Aorta (tissue), 5 donors: Measurements from ENCODE around the gene MAP3K14. TPM values are rescaled to one million over a fixed set of nuclear protein-coding genes. Genes with fewer than 3 reads are reported as not detected.

Experiments used
- ATAC-seq: fragments of 200-7000 bp; cut with Tn5 transposase; one replicate; pipeline ENCODE4 v1.9.1; 2022; ENCODE audit warnings: moderate library complexity; ENCODE audit not compliant: low FRiP score
- DNase-seq, 2 donors: peaks; one replicate each; pipeline ENCODE4 v3.0.0-alpha.2; 2020
- H3K27ac ChIP-seq, 2 donors: one replicate each; pipeline ENCODE4 v1.5.1; 2013; ENCODE audit warnings: low read length in 2 of 2, mild to moderate bottlenecking in 2 of 2, moderate library complexity in 2 of 2, control low read depth in 1 of 2, inconsistent platforms in 1 of 2, low read depth in 1 of 2
- H3K27me3 ChIP-seq, 2 donors: one replicate each; pipeline ENCODE4 v1.6.1; 2013; ENCODE audit warnings: control low read depth in 1 of 2, low read length in 1 of 2, mild to moderate bottlenecking in 1 of 2, moderate library complexity in 1 of 2; ENCODE audit not compliant: insufficient read depth in 2 of 2, control insufficient read depth in 1 of 2
- H3K36me3 ChIP-seq, 2 donors: one replicate each; pipeline ENCODE4 v1.6.1; 2013; ENCODE audit warnings: control low read depth in 1 of 2, low read length in 1 of 2, mild to moderate bottlenecking in 1 of 2; ENCODE audit not compliant: insufficient read depth in 2 of 2, control insufficient read depth in 1 of 2
- H3K4me1 ChIP-seq, 2 donors: one replicate each; pipeline ENCODE4 v1.6.1; 2013; ENCODE audit warnings: low read length in 2 of 2, control low read depth in 1 of 2, mild to moderate bottlenecking in 1 of 2, moderate library complexity in 1 of 2; ENCODE audit not compliant: insufficient read depth in 2 of 2, control insufficient read depth in 1 of 2
- H3K4me3 ChIP-seq, 2 donors: one replicate each; pipeline ENCODE4 v1.5.1; 2013; ENCODE audit warnings: low read length in 2 of 2, control low read depth in 1 of 2, mild to moderate bottlenecking in 1 of 2
- H3K9me3 ChIP-seq: one replicate; pipeline ENCODE4 v1.6.1; 2013; ENCODE audit warnings: mild to moderate bottlenecking, low read length; ENCODE audit not compliant: control insufficient read depth
- WGBS, 2 donors: extraction: QIAGEN DNeasy Blood & Tissue Kit; methylation state at CpG; one replicate each; pipeline ENCODE4 v1.1.7; 2013; 5-methylcytosine and 5-hydroxymethylcytosine counted together
- intact Hi-C, 2 donors: fragments of 100-400 bp; cut with DNase I; formaldehyde crosslinking; loops; one replicate each; pipeline versions ENCODE4 v1.14.2 to v1.15.0; 2022
- polyA plus RNA-seq, 2 donors: library from polyadenylated mRNA; stranded (reverse); fragments of 200-250 nt; gene quantifications; one replicate each; pipeline ENCODE4 v1.2.3, GENCODE V29; 2013
- total RNA-seq, 2 donors: library from RNA; stranded (reverse); fragmentation: NEBNext Ultra II Directional; extraction: Animal tissue kit (Norgen Biotek cat#: 25700); gene quantifications; one replicate each; pipeline ENCODE4 v1.2.1, GENCODE V29; 2021
- donor health status: healthy with polysubstance abuse.
- donor health status: Bipolar disorder and iron deficiency.
- donor health status: DM: no; HTN: no; CAD: no.
- donor health status: DM: no; HTN: no; CAD: no.
- donor health status: DM: yes; HTN: yes; CAD: no.

MAP3K14 gene
- total and polyA plus RNA-seq, 4 donors = 5.9 to 19.7 (median 8.3) TPM

GRCh38 chr17:45218895-45219661, 97.7 kb downstream of the MAP3K14 start:
- Histone ChIP-seq H3K4me1 (no peaks in the 10 kb centered on the region), H3K36me3 (no peaks in the 10 kb centered on the region), H3K27me3 (no peaks in the 10 kb centered on the region), H3K4me3 (no peak overlapping the region), H3K27ac (no peak overlapping the region), H3K9me3 (no peaks in the 10 kb centered on the region)
- 11 to 12% methylated on average over 12 of the region's 12 CpGs for WGBS, 2 donors
- DNase-seq = peak; percentile 87 to 97
- peak; percentile 92 for ATAC-seq
- intact Hi-C loops = loop anchor here (2.0 to 5.0 kb wide), 2 partner anchors 58 to 166 kb away; no protein-coding TSS in a partner anchor

Other genes starting within 250 kb of the MAP3K14 start
- 10 to 100 TPM; 94.6 to 97.4 TPM for gene PLCD3, start 184.5 kb downstream of the MAP3K14 start, total RNA-seq
- 10 to 100 TPM; 22.8 to 93.8 TPM for gene PLCD3, start 184.5 kb downstream of the MAP3K14 start, polyA plus RNA-seq
- 10 to 100 TPM; 16.1 to 23.4 TPM for gene ACBD4, start 181.3 kb downstream of the MAP3K14 start, total RNA-seq
- gene ACBD4, start 181.3 kb downstream of the MAP3K14 start, polyA plus RNA-seq = 10 to 100 TPM; 68.6 to 69.7 TPM
- gene HEXIM1, start 168.5 kb downstream of the MAP3K14 start, total RNA-seq = 10 to 100 TPM; 48.7 to 64.0 TPM
- gene HEXIM1, start 168.5 kb downstream of the MAP3K14 start, polyA plus RNA-seq = 10 to 100 TPM; 40.8 to 62.6 TPM
- gene HEXIM2, start 155.1 kb downstream of the MAP3K14 start, total RNA-seq = 1 to 10 TPM; 2.7 to 6.0 TPM
- 1 to 10 TPM; 4.4 to 10.0 TPM for gene HEXIM2, start 155.1 kb downstream of the MAP3K14 start, polyA plus RNA-seq
- 10 to 100 TPM; 24.0 to 51.7 TPM for gene FMNL1, start 95.1 kb downstream of the MAP3K14 start, total RNA-seq
- 10 to 100 TPM in 1 of 2 donors, 1 to 10 TPM in 1; 2.2 to 11.9 TPM for gene FMNL1, start 95.1 kb downstream of the MAP3K14 start, polyA plus RNA-seq
- gene SPATA32, start 54.9 kb downstream of the MAP3K14 start, total RNA-seq = not detected
- not detected for gene SPATA32, start 54.9 kb downstream of the MAP3K14 start, polyA plus RNA-seq
- 10 to 100 TPM; 17.8 to 41.0 TPM for gene ARHGAP27, start 115.8 kb upstream of the MAP3K14 start, total RNA-seq
- gene ARHGAP27, start 115.8 kb upstream of the MAP3K14 start, polyA plus RNA-seq = 1 to 10 TPM; 5.4 to 9.4 TPM
- 10 to 100 TPM; 50.9 to 67.6 TPM for gene PLEKHM1, start 173.7 kb upstream of the MAP3K14 start, total RNA-seq
- 10 to 100 TPM; 13.3 to 18.2 TPM for gene PLEKHM1, start 173.7 kb upstream of the MAP3K14 start, polyA plus RNA-seq